Transverse colon (tissue), 4 donors: ENCODE measurements around the gene ACSL4. TPM values are rescaled to one million over a fixed set of nuclear protein-coding genes. Genes with fewer than 3 reads are reported as not detected.

Experiments
- DNase-seq: peaks from one replicate; pipeline ENCODE4 v3.0.0-alpha.2; 2019
- H3K27ac ChIP-seq, 4 donors: fragments of 200-600 bp; sonication (generic); 2 replicates each; pipeline ENCODE4 v1.5.1; 2016 to 2018; ENCODE audit warnings: inconsistent platforms in 4 of 4
- H3K27me3 ChIP-seq: fragments of 200-600 bp; sonication (generic); 2 replicates; pipeline ENCODE4 v1.5.1; 2017; ENCODE audit warnings: inconsistent platforms
- H3K36me3 ChIP-seq, 4 donors: fragments of 200-600 bp; sonication (generic); 2 replicates each; pipeline ENCODE4 v1.5.1; 2017 to 2019; ENCODE audit warnings: inconsistent platforms in 4 of 4
- H3K4me1 ChIP-seq, 4 donors: fragments of 200-600 bp; sonication (generic); 2 replicates each; pipeline ENCODE4 v1.5.1; 2017 to 2020; ENCODE audit warnings: inconsistent platforms in 4 of 4
- H3K4me3 ChIP-seq, 4 donors: fragments of 200-600 bp; sonication (generic); 1 replicate in 1 of 4; 2 replicates in 3 of 4; pipeline versions ENCODE4 v1.5.1 to v1.6.1; 2017 to 2019; ENCODE audit warnings: inconsistent platforms in 4 of 4
- H3K9me3 ChIP-seq, 2 donors: fragments of 200-600 bp; sonication (generic); 2 replicates each; pipeline ENCODE4 v1.5.1; 2017 to 2019; ENCODE audit warnings: inconsistent platforms in 2 of 2
- EP300 ChIP-seq: sonication (generic); formaldehyde crosslinking; IDR thresholded peaks from one replicate; pipeline ENCODE4 v1.6.1; 2017; ENCODE audit warnings: antibody characterized with exemption, low read depth
- POLR2A ChIP-seq: fragments of 450-650 bp; IDR thresholded peaks from one replicate; pipeline ENCODE4 v1.6.1; 2016; ENCODE audit warnings: antibody characterized with exemption, mild to moderate bottlenecking, moderate library complexity
- POLR2AphosphoS5 ChIP-seq, 3 donors: sonication (generic); formaldehyde crosslinking; IDR thresholded peaks; one replicate each; pipeline ENCODE4 v1.6.1; 2016; ENCODE audit warnings: antibody characterized with exemption in 3 of 3
- WGBS, 2 donors: methylation state at CpG; one replicate each; pipeline ENCODE4 v1.1.5; 2018; ENCODE audit warnings: low coverage in 1 of 2; 5-methylcytosine and 5-hydroxymethylcytosine counted together
- in situ Hi-C, 4 donors: fragments of 200-750 bp; cut with MboI; loops; one replicate each; pipeline versions ENCODE4 v1.15.0 to v1.15.1; 2017; ENCODE audit warnings: low sequenced_read_pairs in 3 of 4, low pct_ligation_motif_present in 1 of 4, low pct_unique_long_range_greater_than_20kb in 1 of 4
- intact Hi-C: fragments of 100-400 bp; cut with DNase I; formaldehyde crosslinking; loops from one replicate; pipeline ENCODE4 v1.15.1; 2023; ENCODE audit warnings: low total_unique reads
- total RNA-seq, 4 donors: library from RNA; depleted of rRNA; stranded (reverse); fragments of >200 nt; gene quantifications; one replicate each; pipeline ENCODE4 v1.1.0, GENCODE V29; 2016
- TF ChIP-seq, protein P1 (sequence below), 5 experiments: fragments of 200-600 bp in 3 of 5; fragments of 450-650 bp in 2 of 5; sonication (generic) in 3 of 5; IDR thresholded peaks; 1 replicate in 2 of 5; 2 replicates in 3 of 5; pipeline ENCODE4 v1.5.1; 2016 to 2017; ENCODE audit warnings: antibody characterized with exemption in 5 of 5, inconsistent platforms in 3 of 5, mild to moderate bottlenecking in 2 of 5, moderate library complexity in 1 of 5

ACSL4 gene
- total RNA-seq, 4 donors from 2014 or later: 8.2 to 20.8 (median 9.6) TPM

DNA sequence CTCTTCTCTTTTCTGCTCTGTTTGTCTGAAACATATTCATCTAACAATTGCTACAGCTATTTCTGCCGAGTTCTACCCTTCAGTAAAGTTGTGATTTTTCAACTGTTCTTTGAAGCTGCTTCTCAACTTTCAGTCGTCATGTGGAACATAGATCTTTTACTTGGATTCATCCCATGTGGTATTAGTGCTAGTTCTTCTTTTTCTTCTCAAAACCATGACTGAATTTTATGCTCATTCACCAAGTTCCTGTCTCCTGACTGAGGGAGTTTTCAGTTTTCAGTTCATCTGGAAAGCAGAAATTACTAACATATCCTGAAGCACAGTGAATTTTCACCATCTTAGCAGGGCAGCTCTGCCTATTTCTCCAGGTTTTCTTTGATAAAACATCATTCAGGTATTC lies 12.1 kb downstream of the ACSL4 start:
- intact Hi-C loops (no loop called here), in situ Hi-C loops (loop anchor here in 3 of 4 donors (25.0 kb wide), 1 partner anchor 141 kb away; no protein-coding TSS in a partner anchor)
- Histone ChIP-seq H3K9me3 (no peaks in the 10 kb centered on the region), H3K4me1 (no peaks in the 10 kb centered on the region), H3K27me3 (no peaks in the 10 kb centered on the region), H3K4me3 (no peak overlapping the region), H3K36me3 (no peaks in the 10 kb centered on the region), H3K27ac (peak overlapping the region in 1 of 4 donors; percentile 23)
- DNase-seq: no peak
- WGBS, 2 donors: 44 to 60% methylated on average over 2 of the region's 2 CpGs
- TF ChIP-seq, protein P1, sequence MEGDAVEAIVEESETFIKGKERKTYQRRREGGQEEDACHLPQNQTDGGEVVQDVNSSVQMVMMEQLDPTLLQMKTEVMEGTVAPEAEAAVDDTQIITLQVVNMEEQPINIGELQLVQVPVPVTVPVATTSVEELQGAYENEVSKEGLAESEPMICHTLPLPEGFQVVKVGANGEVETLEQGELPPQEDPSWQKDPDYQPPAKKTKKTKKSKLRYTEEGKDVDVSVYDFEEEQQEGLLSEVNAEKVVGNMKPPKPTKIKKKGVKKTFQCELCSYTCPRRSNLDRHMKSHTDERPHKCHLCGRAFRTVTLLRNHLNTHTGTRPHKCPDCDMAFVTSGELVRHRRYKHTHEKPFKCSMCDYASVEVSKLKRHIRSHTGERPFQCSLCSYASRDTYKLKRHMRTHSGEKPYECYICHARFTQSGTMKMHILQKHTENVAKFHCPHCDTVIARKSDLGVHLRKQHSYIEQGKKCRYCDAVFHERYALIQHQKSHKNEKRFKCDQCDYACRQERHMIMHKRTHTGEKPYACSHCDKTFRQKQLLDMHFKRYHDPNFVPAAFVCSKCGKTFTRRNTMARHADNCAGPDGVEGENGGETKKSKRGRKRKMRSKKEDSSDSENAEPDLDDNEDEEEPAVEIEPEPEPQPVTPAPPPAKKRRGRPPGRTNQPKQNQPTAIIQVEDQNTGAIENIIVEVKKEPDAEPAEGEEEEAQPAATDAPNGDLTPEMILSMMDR (IDR thresholded peaks at IDR 0.05): no peak
- TF ChIP-seq POLR2AphosphoS5 (IDR thresholded peaks at IDR 0.05) (no peak), POLR2A (no peak), EP300 (no peak)

DNA sequence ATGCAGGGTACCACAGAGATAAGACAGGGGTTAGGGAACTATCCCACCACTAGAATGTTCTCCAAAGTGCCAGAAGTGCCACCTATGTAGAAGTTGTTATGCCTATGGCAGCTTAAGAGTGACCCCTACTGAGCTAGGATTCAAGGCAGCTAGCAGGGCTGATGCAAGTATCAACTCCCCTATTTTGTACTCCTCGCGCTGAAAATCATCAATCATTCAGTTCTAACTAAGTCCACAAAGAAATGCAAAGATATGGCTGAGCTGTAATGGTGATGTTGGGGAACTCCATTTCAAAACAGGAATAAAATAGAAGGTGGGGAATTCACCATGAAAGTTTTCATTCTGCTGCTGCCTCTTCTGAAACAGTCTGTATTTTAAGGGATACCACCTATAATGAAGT lies 13.8 kb downstream of the ACSL4 start:
- 79% methylated on average over 2 of the region's 2 CpGs; no CpG with 5 or more reads in 1 of the 2 donors for WGBS, 2 donors
- Histone ChIP-seq H3K27ac (no peak overlapping the region), H3K4me3 (no peak overlapping the region), H3K9me3 (no peaks in the 10 kb centered on the region), H3K27me3 (no peaks in the 10 kb centered on the region), H3K36me3 (no peaks in the 10 kb centered on the region), H3K4me1 (no peaks in the 10 kb centered on the region)
- in situ Hi-C loops (loop anchor here (10.0 to 25.0 kb wide), 2 partner anchors 136 to 143 kb away; no protein-coding TSS in a partner anchor), intact Hi-C loops (no loop called here)
- no peak for DNase-seq
- no peak for TF ChIP-seq EP300
- TF ChIP-seq POLR2AphosphoS5 (IDR thresholded peaks at IDR 0.05): no peak
- no peak for TF ChIP-seq POLR2A
- TF ChIP-seq, protein P1 (IDR thresholded peaks at IDR 0.05): no peak

DNA sequence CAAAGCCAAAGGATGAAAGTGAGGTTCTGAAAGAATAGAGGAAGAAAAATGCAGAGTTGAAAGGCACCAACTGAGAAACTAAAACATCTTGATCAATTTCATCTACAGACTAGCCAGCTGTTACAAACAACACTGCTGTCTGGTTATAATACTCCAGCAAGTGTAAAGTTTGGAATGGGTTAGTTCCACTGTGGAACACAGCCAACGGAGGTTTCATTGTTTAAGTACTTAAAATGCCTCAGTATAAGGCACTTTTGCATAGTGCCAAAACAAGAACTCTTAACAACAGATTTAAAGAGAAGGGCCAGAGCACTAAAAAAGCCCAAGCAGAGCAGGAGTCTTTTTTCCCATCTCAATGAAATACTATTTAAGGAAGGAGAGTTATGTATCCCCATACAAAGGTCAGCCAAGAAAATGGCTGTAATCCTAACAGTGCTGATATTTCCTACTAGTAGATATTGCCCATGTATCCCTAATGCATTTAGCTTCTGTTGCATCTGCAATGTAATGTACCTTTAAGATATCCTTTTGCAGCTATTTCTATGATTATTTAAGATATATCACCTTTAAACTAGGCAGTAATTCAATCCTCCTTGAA lies 16.5 kb downstream of the ACSL4 start:
- Histone ChIP-seq H3K27me3 (no peaks in the 10 kb centered on the region), H3K9me3 (no peaks in the 10 kb centered on the region), H3K27ac (peak overlapping the region in 1 of 4 donors; percentile 3), H3K36me3 (no peaks in the 10 kb centered on the region), H3K4me1 (no peaks in the 10 kb centered on the region), H3K4me3 (no peak overlapping the region)
- intact Hi-C loops (no loop called here), in situ Hi-C loops (loop anchor here (10.0 to 25.0 kb wide), 2 partner anchors 138 to 146 kb away; no protein-coding TSS in a partner anchor)
- DNase-seq: no peak
- WGBS, 2 donors: 48% methylated on average over 1 of the region's 1 CpG; no CpG with 5 or more reads in 1 of the 2 donors
- TF ChIP-seq EP300: no peak
- TF ChIP-seq POLR2AphosphoS5 (IDR thresholded peaks at IDR 0.05): no peak
- TF ChIP-seq POLR2A: no peak
- TF ChIP-seq, protein P1 (IDR thresholded peaks at IDR 0.05): no peak

DNA sequence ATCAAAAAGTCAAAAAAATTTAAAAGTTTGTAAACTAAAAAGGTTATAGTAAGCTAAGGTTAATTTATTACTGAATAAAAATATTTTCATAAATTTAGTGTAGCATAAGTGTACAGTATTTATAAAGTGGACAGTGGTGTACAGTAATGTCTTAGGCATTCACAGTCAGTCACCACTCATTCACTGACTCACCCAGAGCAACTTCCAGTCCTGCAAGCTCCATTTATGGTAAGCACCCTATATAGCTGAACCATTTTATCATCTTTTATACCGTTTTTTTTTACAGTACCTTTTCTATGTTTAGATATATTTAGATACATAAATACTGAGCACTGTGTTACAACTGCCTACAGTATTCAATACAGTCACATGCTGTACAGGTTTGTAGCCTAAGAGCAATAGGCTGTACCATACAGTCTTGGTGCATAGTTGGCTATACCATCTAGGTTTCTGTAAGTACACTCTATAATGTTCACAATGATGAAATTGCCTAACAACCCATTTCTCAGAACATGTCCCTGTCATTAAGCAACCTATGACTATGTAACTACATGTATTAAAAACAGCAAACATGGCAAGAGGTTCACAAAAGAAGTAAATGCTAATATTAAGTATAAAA lies 18.6 kb downstream of the ACSL4 start:
- in situ Hi-C loops (loop anchor here (10.0 to 25.0 kb wide), 2 partner anchors 140 to 148 kb away; no protein-coding TSS in a partner anchor), intact Hi-C loops (no loop called here)
- H3K4me3 ChIP-seq: no peak overlapping the region
- H3K27ac ChIP-seq: no peak overlapping the region
- 24 to 60% methylated on average over 1 of the region's 1 CpG for whole genome bisulfite sequencing, 2 donors
- no peak for DNase-seq
- TF ChIP-seq, protein P1 (IDR thresholded peaks at IDR 0.05): no peak
- no peak for TF ChIP-seq EP300
- TF ChIP-seq POLR2A: no peak
- no peak for TF ChIP-seq POLR2AphosphoS5 (IDR thresholded peaks at IDR 0.05)
- no peaks in the 10 kb centered on the region for H3K4me1 ChIP-seq
- H3K36me3 ChIP-seq: no peaks in the 10 kb centered on the region
- no peaks in the 10 kb centered on the region for H3K27me3 ChIP-seq
- H3K9me3 ChIP-seq: no peaks in the 10 kb centered on the region
